Common myeloid progenitor, CD34-positive (primary cell): ENCODE data around the gene KIAA1217.
A peak's percentile ranks its signal among the peaks of the same experiment; 100 is the strongest.

ENCODE experiments used
- CTCF ChIA-PET: fragments of 350-600 bp; sonication (Branson Sonifier 250); formaldehyde crosslinking; loops from one replicate; lab custom pipeline; 2021; ENCODE audit warnings: antibody characterized with exemption; lab: Charles Lee
- POLR2A ChIA-PET: fragments of 350-600 bp; sonication (Branson Sonifier 250); formaldehyde crosslinking; loops from one replicate; lab custom pipeline; 2021; ENCODE audit warnings: antibody characterized with exemption; lab: Charles Lee
- DNase-seq, 3 donors: peaks; one replicate each; pipeline versions ENCODE4 v3.0.0 to v3.0.0-alpha.2; 2013
- H3K27ac ChIP-seq, 2 experiments: 1 replicate in 1 of 2; 2 replicates in 1 of 2; pipeline ENCODE4 v1.7.0; 2013; ENCODE audit warnings: inconsistent platforms in 2 of 2, low read length in 2 of 2, mild to moderate bottlenecking in 2 of 2, low read depth in 1 of 2, moderate library complexity in 1 of 2; ENCODE audit not compliant: severe bottlenecking in 2 of 2, insufficient read depth in 1 of 2, poor library complexity in 1 of 2
- H3K27me3 ChIP-seq, 5 experiments: replicated peaks in 2 of 5; 1 replicate in 3 of 5; 2 replicates in 2 of 5; pipeline versions ENCODE4 v1.6.1 to v1.7.0; 2013; ENCODE audit warnings: low read length in 4 of 5, mild to moderate bottlenecking in 2 of 5, moderate library complexity in 2 of 5, inconsistent platforms in 1 of 5; ENCODE audit not compliant: insufficient read depth in 5 of 5, control insufficient read depth in 4 of 5
- H3K36me3 ChIP-seq, 4 experiments: 1 replicate in 2 of 4; 2 replicates in 2 of 4; pipeline versions ENCODE4 v1.6.1 to v1.7.0; 2013; ENCODE audit warnings: low read length in 3 of 4, control low read depth in 1 of 4, mild to moderate bottlenecking in 1 of 4; ENCODE audit not compliant: control insufficient read depth in 4 of 4, insufficient read depth in 4 of 4
- H3K4me1 ChIP-seq, 4 experiments: 1 replicate in 3 of 4; 2 replicates in 1 of 4; pipeline versions ENCODE4 v1.6.1 to v1.7.1; 2013; ENCODE audit warnings: low read length in 3 of 4, mild to moderate bottlenecking in 3 of 4, control low read depth in 1 of 4, inconsistent platforms in 1 of 4, moderate library complexity in 1 of 4; ENCODE audit not compliant: control insufficient read depth in 4 of 4, insufficient read depth in 4 of 4; ENCODE audit errors: control extremely low read depth in 1 of 4
- H3K4me3 ChIP-seq, 7 experiments: 1 replicate in 4 of 7; 2 replicates in 3 of 7; pipeline versions ENCODE4 v1.5.1 to v1.7.0; 2013; ENCODE audit warnings: mild to moderate bottlenecking in 7 of 7, low read length in 6 of 7, moderate library complexity in 6 of 7, inconsistent platforms in 2 of 7, low read depth in 2 of 7, control low read depth in 1 of 7; ENCODE audit not compliant: insufficient read depth in 4 of 7, control insufficient read depth in 1 of 7; ENCODE audit errors: extremely low read depth in 1 of 7
- H3K9me3 ChIP-seq, 5 experiments: 1 replicate in 4 of 5; 2 replicates in 1 of 5; pipeline versions ENCODE4 v1.6.1 to v1.7.1; 2013; ENCODE audit warnings: low read length in 4 of 5, mild to moderate bottlenecking in 2 of 5, inconsistent platforms in 1 of 5, low read depth in 1 of 5, moderate library complexity in 1 of 5; ENCODE audit not compliant: control insufficient read depth in 4 of 5, insufficient read depth in 2 of 5; ENCODE audit errors: control extremely low read depth in 1 of 5
- WGBS: methylation state at CpG from one replicate; pipeline ENCODE4 v1.1.5; 2013; ENCODE audit not compliant: insufficient coverage; 5-methylcytosine and 5-hydroxymethylcytosine counted together

KIAA1217 gene

DNA sequence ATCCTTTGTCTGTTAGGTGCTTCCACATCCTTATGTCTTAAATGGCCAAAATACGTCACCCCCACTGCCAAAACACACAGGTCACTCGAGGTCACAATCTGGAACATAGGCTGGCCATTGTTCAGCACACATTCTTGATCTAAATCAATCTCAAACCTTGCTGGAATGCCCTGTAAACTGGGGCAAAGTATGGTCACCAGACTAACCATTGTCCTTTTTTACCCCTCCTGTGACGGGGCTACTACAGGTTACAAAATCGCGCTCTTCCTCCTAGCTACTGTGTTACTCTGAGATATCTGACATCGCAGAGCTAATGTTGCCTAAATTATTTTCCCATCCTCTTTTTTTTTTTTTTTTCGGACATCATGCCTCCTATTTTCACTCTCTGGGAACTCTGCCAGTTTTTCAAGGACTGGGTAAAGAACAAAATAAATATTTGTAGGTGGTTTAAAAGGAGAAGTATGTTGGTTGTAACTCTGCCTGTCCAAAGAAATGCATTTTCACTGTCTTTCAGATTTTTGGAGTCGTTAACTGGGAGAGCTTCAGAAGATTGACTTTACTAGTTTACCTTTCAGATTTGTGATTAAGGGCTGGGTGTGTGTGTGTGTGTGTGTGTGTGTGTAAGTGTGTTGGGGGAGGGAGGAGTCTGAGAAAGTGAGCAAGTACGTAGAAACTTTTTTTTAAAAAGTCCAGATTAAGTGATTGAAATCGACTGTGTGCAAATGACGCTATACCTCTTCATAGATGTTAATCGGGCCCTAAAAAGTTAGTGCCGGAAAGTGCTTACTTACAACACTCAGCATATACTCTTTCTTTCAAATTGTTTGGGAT lies 942 bp upstream of the KIAA1217 start:
- H3K9me3 ChIP-seq, result no peaks in the 10 kb centered on the region
- peaks cover 0 to 41% (median 14%) of the 10 kb centered on the region in 5 experiments for H3K27me3 ChIP-seq
- peaks cover 0 to 11% (median 4%) of the 10 kb centered on the region in 4 experiments for H3K4me1 ChIP-seq
- ChIA-PET POLR2A (no interaction called here), CTCF (no interaction called here)
- no peak for DNase-seq
- H3K36me3 ChIP-seq, result no peaks in the 10 kb centered on the region
- WGBS, result 89% methylated on average over 8 of the region's 13 CpGs
- no peak overlapping the region for H3K4me3 ChIP-seq
- H3K27ac ChIP-seq, result no peak overlapping the region

DNA sequence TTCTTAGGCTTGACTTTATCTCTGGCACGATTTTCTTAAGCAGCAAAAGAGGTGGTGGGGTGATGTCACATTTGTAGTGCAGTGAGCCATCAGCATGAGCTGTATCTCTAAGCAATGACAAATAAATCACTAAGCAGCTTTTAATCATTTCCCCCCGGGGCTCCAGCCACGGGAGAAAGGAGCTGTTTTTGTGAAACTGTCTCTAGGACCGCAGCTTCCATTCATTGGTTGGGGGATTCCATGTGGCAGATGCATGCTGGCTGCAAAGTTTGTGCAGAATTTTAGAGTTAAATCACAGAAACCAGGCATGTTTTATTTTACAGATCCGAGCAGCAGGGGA lies 464 bp downstream of the KIAA1217 start:
- Histone ChIP-seq H3K9me3 (no peaks in the 10 kb centered on the region), H3K36me3 (no peaks in the 10 kb centered on the region), H3K4me3 (peak overlapping the region; percentile 13 to 63 (median 53)), H3K27ac (no peak overlapping the region), H3K27me3 (peaks cover 0 to 41% (median 14%) of the 10 kb centered on the region in 5 experiments), H3K4me1 (peaks cover 0 to 11% (median 4%) of the 10 kb centered on the region in 4 experiments)
- DNase-seq, result peak in 2 of 3 donors; percentile 36 to 40
- 0% methylated on average over 3 of the region's 5 CpGs for WGBS
- POLR2A ChIA-PET, result no interaction called here
- CTCF ChIA-PET, result no interaction called here

DNA sequence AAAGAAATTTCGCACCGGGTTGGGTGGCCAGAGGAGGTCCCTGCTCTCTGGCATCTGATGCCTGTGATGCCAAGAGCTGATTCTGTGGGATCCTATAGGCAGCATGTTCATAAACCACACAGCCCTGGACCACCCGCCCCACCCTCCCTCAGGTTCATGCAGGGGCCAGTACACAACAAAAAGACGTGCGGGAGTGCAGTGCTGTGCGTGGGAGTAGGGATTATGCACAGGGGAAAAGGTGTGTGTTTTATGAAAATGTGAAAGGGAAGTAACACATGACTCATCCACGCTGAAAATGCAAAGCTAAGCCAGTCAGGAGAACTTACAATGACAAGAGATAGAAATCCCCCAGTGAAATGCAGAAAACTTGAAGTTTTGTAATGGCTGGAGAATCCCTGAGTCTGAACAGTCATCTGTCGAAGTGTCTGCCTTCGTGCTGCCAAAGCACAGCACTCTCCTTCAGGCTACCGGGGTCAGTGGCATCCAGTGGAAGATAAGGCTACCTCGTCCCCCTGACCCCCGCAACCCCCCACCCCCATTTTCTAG lies 1.1 kb downstream of the KIAA1217 start:
- Histone ChIP-seq H3K4me3 (peak overlapping the region in 1 of 7 experiments; percentile 57), H3K27ac (no peak overlapping the region), H3K27me3 (peaks cover 0 to 41% (median 16%) of the 10 kb centered on the region in 5 experiments), H3K9me3 (no peaks in the 10 kb centered on the region), H3K36me3 (no peaks in the 10 kb centered on the region), H3K4me1 (peaks cover 0 to 11% (median 4%) of the 10 kb centered on the region in 4 experiments)
- WGBS, result 28% methylated on average over 6 of the region's 12 CpGs
- peak in 2 of 3 donors; percentile 65 to 71 for DNase-seq
- ChIA-PET POLR2A (no interaction called here), CTCF (no interaction called here)

DNA sequence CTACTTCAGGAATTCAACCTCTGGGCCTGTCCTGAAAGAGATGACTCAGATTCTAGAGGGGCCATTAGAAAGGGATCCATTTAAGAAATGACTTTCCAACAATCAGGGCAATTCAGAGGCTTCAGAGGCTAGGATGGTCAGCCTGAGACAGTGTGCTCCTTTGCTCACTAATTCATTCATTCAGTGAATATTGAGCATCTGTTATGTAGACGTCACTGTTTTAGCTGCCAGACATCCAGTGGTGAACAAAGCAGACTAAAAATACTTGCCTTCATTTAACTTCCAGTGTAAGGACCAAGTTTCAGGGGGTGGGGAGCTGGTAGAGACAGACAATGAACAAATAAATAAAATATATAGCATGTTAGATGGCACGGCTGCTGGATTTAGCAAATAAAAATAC lies 1.6 kb downstream of the KIAA1217 start:
- Histone ChIP-seq H3K4me1 (peaks cover 0 to 11% (median 4%) of the 10 kb centered on the region in 4 experiments), H3K4me3 (no peak overlapping the region), H3K36me3 (no peaks in the 10 kb centered on the region), H3K27me3 (peaks cover 0 to 42% (median 16%) of the 10 kb centered on the region in 5 experiments), H3K9me3 (peaks cover 0 to 1% (median 0%) of the 10 kb centered on the region in 5 experiments), H3K27ac (no peak overlapping the region)
- no peak for DNase-seq
- no CpG with 5 or more reads among the region's 2 CpGs for WGBS
- POLR2A ChIA-PET, result interaction anchor here (0.6 kb wide), 1 partner anchor 1515 kb away, joined by 3 read pairs; no protein-coding TSS in a partner anchor
- CTCF ChIA-PET, result no interaction called here

DNA sequence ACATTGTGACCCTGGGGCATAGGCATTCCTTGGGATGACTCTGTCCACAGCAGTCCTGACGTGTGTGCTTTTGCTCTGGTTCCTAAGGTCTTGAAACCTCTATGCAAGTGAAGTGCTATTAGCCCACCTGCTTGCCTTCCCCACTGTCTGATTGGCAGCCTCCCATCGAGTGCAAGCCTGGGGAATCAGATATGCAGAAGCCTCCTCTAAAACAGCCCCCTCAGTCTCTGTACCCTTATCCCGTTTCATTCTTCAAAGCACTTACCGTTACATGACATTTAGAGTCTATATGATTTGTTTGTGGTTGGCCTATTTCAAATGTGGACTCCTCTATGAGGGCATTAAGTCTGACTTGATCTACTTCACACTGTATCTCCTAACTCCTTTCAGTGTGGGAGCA lies 4.3 kb downstream of the KIAA1217 start:
- peaks cover 0 to 36% (median 11%) of the 10 kb centered on the region in 5 experiments for H3K27me3 ChIP-seq
- WGBS, result 100% methylated on average over 1 of the region's 4 CpGs
- no peak overlapping the region for H3K4me3 ChIP-seq
- no peak overlapping the region for H3K27ac ChIP-seq
- peaks cover 0 to 11% (median 4%) of the 10 kb centered on the region in 4 experiments for H3K4me1 ChIP-seq
- H3K9me3 ChIP-seq, result peaks cover 0 to 1% (median 0%) of the 10 kb centered on the region in 5 experiments
- no peak for DNase-seq
- ChIA-PET CTCF (no interaction called here), POLR2A (no interaction called here)
- H3K36me3 ChIP-seq, result no peaks in the 10 kb centered on the region

DNA sequence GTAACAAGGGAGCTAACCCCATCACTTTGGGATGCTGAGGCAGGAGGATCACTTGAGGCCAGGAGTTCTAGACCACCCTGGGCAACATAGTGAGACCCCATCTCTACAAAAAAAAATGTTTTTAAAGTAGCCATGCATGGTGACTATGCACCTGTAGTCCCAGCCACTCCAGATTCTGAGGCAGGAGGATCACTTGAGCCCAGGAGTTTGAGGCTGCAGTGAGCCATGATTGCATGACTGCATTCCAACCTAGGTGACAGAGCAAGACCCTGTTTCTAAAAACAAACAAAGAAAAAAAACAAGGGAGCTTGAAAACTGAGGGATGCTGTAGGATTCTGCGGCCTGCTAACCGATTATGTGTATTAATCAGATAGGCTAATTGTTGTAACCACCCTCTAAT lies 4.9 kb downstream of the KIAA1217 start:
- peaks cover 0 to 6% (median 2%) of the 10 kb centered on the region in 4 experiments for H3K4me1 ChIP-seq
- no CpG with 5 or more reads among the region's 2 CpGs for WGBS
- no peaks in the 10 kb centered on the region for H3K36me3 ChIP-seq
- POLR2A ChIA-PET, result no interaction called here
- no peak overlapping the region for H3K27ac ChIP-seq
- peaks cover 0 to 1% (median 0%) of the 10 kb centered on the region in 5 experiments for H3K9me3 ChIP-seq
- no peak for DNase-seq
- CTCF ChIA-PET, result no interaction called here
- peaks cover 0 to 29% (median 10%) of the 10 kb centered on the region in 5 experiments for H3K27me3 ChIP-seq
- no peak overlapping the region for H3K4me3 ChIP-seq

DNA sequence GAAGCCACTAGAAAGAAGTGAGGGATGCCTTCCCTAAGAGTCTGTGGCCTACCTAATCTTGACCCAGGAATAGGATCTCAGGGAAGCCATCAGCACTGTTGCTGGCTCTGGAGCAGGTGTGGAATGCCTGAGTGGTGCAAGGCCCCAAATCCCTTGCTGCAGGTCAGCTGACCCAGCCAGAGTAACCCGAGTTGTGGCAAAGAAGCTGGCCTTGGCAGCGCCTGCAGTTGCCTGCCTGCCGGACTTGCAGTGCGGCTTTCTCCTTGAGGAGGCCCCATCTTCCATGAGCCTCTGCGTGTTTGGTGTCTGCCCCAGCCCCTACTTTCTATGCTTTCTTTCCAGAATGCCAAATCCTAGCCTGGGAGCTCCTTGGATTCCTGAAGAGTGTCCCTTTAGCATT lies 5.8 kb downstream of the KIAA1217 start:
- ChIA-PET CTCF (no interaction called here), POLR2A (no interaction called here)
- DNase-seq, result no peak
- Histone ChIP-seq H3K4me1 (no peaks in the 10 kb centered on the region), H3K27ac (no peak overlapping the region), H3K9me3 (peaks cover 0 to 1% (median 0%) of the 10 kb centered on the region in 5 experiments), H3K4me3 (no peak overlapping the region), H3K36me3 (no peaks in the 10 kb centered on the region), H3K27me3 (peaks cover 0 to 21% (median 7%) of the 10 kb centered on the region in 5 experiments)
- 91% methylated on average over 5 of the region's 5 CpGs for WGBS
